Sigmoid colon (tissue), 4 donors: ENCODE data around the gene AP3S1.

Experiments
- EP300 ChIP-seq, 4 donors: sonication (generic); formaldehyde crosslinking; IDR thresholded peaks; one replicate each; pipeline ENCODE4 v1.6.1; 2017; ENCODE audit warnings: antibody characterized with exemption in 4 of 4
- POLR2A ChIP-seq, 2 donors: fragments of 450-650 bp; IDR thresholded peaks; one replicate each; pipeline ENCODE4 v1.6.1; 2016; ENCODE audit warnings: antibody characterized with exemption in 2 of 2, mild to moderate bottlenecking in 2 of 2, moderate library complexity in 2 of 2
- POLR2AphosphoS5 ChIP-seq, 4 donors: sonication (generic); formaldehyde crosslinking; IDR thresholded peaks; one replicate each; pipeline ENCODE4 v1.6.1; 2017; ENCODE audit warnings: antibody characterized with exemption in 4 of 4
- TF ChIP-seq, protein P1 (sequence below), 4 experiments: fragments of 450-650 bp in 3 of 4; fragments of 200-600 bp in 1 of 4; IDR thresholded peaks; one replicate each; pipeline ENCODE4 v1.5.1; 2016 to 2019; ENCODE audit warnings: antibody characterized with exemption in 4 of 4, mild to moderate bottlenecking in 3 of 4, moderate library complexity in 2 of 4

DNA sequence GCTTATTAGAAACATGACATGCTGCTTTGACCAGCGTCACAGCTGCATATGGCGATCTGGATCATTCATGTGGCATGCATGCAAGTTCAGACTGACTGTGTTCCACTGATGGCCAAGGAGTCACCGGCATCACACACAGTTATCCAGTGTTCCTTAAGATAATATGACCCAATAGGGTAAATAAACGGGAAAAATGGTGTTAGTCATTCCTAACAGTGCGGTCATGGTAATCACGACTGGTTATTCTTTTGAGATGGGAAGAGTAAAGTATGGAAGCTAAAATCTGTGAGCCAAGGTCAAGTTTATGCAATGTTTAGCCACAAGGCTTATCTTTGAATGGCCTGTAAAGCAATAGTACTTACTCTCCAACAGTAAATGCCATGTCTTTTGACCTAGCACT lies 91.3 kb downstream of the AP3S1 start:
- TF ChIP-seq, protein P1, sequence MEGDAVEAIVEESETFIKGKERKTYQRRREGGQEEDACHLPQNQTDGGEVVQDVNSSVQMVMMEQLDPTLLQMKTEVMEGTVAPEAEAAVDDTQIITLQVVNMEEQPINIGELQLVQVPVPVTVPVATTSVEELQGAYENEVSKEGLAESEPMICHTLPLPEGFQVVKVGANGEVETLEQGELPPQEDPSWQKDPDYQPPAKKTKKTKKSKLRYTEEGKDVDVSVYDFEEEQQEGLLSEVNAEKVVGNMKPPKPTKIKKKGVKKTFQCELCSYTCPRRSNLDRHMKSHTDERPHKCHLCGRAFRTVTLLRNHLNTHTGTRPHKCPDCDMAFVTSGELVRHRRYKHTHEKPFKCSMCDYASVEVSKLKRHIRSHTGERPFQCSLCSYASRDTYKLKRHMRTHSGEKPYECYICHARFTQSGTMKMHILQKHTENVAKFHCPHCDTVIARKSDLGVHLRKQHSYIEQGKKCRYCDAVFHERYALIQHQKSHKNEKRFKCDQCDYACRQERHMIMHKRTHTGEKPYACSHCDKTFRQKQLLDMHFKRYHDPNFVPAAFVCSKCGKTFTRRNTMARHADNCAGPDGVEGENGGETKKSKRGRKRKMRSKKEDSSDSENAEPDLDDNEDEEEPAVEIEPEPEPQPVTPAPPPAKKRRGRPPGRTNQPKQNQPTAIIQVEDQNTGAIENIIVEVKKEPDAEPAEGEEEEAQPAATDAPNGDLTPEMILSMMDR (IDR thresholded peaks at IDR 0.05), result no peak
- TF ChIP-seq POLR2A (IDR thresholded peaks at IDR 0.05), result no peak
- no peak for TF ChIP-seq EP300 (IDR thresholded peaks at IDR 0.05)
- TF ChIP-seq POLR2AphosphoS5 (IDR thresholded peaks at IDR 0.05), result no peak
